Suprapubic skin (tissue), 4 donors: ENCODE data around the gene ARHGAP25. TPM values are rescaled to one million over a fixed set of nuclear protein-coding genes. Genes with fewer than 3 reads are reported as not detected.

Source experiments
- DNase-seq, 2 donors: peaks; one replicate each; pipeline ENCODE4 v3.0.0-alpha.2; 2019; ENCODE audit warnings: low spot score in 2 of 2
- H3K27ac ChIP-seq: fragments of 200-600 bp; sonication (generic); one replicate; pipeline ENCODE4 v1.5.1; 2019
- H3K27me3 ChIP-seq: fragments of 200-600 bp; sonication (generic); one replicate; pipeline ENCODE4 v1.5.1; 2019
- H3K36me3 ChIP-seq: fragments of 200-600 bp; sonication (generic); one replicate; pipeline ENCODE4 v1.5.1; 2019
- H3K4me1 ChIP-seq: fragments of 200-600 bp; sonication (generic); one replicate; pipeline ENCODE4 v1.5.1; 2019
- H3K4me3 ChIP-seq: fragments of 200-600 bp; sonication (generic); one replicate; pipeline ENCODE4 v1.5.1; 2019; ENCODE audit warnings: mild to moderate bottlenecking
- H3K9me3 ChIP-seq: fragments of 200-600 bp; sonication (generic); one replicate; pipeline ENCODE4 v1.5.1; 2019
- EP300 ChIP-seq: sonication (generic); formaldehyde crosslinking; IDR thresholded peaks from one replicate; pipeline ENCODE4 v1.6.1; 2017; ENCODE audit warnings: antibody characterized with exemption
- POLR2A ChIP-seq, 2 donors: fragments of 450-650 bp; IDR thresholded peaks; one replicate each; pipeline ENCODE4 v1.6.1; 2017; ENCODE audit warnings: antibody characterized with exemption in 2 of 2, mild to moderate bottlenecking in 2 of 2, moderate library complexity in 2 of 2
- POLR2AphosphoS5 ChIP-seq, 3 donors: sonication (generic); formaldehyde crosslinking; IDR thresholded peaks; one replicate each; pipeline ENCODE4 v1.6.1; 2017; ENCODE audit warnings: antibody characterized with exemption in 3 of 3
- WGBS: methylation state at CpG from one replicate; pipeline ENCODE4 v1.1.5; 2018; 5-methylcytosine and 5-hydroxymethylcytosine counted together
- total RNA-seq, 4 donors: library from RNA; depleted of rRNA; stranded (reverse); fragments of >200 nt; gene quantifications; one replicate each; pipeline ENCODE4 v1.1.0, GENCODE V29; 2016
- TF ChIP-seq, protein P1 (sequence below), 2 donors: fragments of 200-600 bp in 1 of 2; fragments of 450-650 bp in 1 of 2; sonication (generic) in 1 of 2; IDR thresholded peaks; one replicate each; pipeline ENCODE4 v1.5.1; 2016 to 2019; ENCODE audit warnings: antibody characterized with exemption in 2 of 2, mild to moderate bottlenecking in 1 of 2, moderate library complexity in 1 of 2

Gene ARHGAP25
- total RNA-seq, 4 donors from 2014 or later, result 2.0 to 10.9 (median 6.1) TPM

DNA sequence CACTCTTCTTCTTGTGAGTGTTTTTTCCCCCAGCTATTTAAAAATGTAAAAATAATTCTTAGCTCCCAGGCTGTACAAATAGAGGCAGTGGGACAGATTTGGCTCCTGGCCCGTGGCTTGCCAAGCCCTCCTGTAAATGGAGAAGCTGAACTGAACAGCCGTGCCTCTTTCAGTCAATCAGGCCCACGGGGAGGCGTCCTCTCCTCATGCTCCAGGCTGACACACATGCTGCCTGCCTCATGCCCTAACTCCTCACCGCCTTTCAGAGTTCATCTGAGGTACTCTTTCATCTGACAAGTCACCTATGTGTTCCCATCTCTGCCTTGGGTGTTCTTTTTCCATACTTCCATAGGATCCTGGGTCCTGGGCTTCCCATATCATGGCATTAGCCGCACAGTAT, 77.6 kb downstream of the ARHGAP25 start:
- Histone ChIP-seq H3K36me3 (no peaks in the 10 kb centered on the region), H3K27me3 (no peaks in the 10 kb centered on the region), H3K4me1 (peaks cover 48% of the 10 kb centered on the region), H3K4me3 (no peak overlapping the region), H3K27ac (no peak overlapping the region), H3K9me3 (no peaks in the 10 kb centered on the region)
- WGBS, result 49% methylated on average over 6 of the region's 6 CpGs
- TF ChIP-seq POLR2A (IDR thresholded peaks at IDR 0.05) (no peak), POLR2AphosphoS5 (IDR thresholded peaks at IDR 0.05) (no peak), EP300 (no peak)
- TF ChIP-seq, protein P1, sequence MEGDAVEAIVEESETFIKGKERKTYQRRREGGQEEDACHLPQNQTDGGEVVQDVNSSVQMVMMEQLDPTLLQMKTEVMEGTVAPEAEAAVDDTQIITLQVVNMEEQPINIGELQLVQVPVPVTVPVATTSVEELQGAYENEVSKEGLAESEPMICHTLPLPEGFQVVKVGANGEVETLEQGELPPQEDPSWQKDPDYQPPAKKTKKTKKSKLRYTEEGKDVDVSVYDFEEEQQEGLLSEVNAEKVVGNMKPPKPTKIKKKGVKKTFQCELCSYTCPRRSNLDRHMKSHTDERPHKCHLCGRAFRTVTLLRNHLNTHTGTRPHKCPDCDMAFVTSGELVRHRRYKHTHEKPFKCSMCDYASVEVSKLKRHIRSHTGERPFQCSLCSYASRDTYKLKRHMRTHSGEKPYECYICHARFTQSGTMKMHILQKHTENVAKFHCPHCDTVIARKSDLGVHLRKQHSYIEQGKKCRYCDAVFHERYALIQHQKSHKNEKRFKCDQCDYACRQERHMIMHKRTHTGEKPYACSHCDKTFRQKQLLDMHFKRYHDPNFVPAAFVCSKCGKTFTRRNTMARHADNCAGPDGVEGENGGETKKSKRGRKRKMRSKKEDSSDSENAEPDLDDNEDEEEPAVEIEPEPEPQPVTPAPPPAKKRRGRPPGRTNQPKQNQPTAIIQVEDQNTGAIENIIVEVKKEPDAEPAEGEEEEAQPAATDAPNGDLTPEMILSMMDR (IDR thresholded peaks at IDR 0.05), result no peak
- no peak for DNase-seq

DNA sequence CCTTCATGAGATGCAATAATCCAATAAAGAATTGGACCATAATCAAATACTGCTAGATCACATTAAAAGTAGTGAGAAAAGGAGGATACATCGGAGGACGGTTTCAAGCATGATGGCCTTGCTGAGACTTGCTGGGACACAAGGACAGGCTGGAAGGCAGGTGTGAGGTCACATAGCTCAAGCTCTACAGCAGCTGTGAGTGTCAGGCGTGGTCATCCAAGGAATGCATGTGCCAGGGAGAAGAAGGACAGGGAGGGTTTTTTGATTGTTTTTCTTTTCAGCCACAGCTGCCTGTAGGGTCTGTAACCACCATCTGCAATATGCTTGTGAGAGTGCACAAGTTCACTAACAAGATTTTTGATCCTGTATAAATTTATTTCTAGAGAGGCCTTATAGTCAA, 79.0 kb downstream of the ARHGAP25 start:
- Histone ChIP-seq H3K36me3 (no peaks in the 10 kb centered on the region), H3K9me3 (no peaks in the 10 kb centered on the region), H3K4me3 (no peak overlapping the region), H3K27me3 (no peaks in the 10 kb centered on the region), H3K27ac (no peak overlapping the region), H3K4me1 (peaks cover 34% of the 10 kb centered on the region)
- TF ChIP-seq POLR2AphosphoS5 (IDR thresholded peaks at IDR 0.05) (no peak), EP300 (no peak)
- no peak for DNase-seq
- 90% methylated on average over 3 of the region's 3 CpGs for WGBS

DNA sequence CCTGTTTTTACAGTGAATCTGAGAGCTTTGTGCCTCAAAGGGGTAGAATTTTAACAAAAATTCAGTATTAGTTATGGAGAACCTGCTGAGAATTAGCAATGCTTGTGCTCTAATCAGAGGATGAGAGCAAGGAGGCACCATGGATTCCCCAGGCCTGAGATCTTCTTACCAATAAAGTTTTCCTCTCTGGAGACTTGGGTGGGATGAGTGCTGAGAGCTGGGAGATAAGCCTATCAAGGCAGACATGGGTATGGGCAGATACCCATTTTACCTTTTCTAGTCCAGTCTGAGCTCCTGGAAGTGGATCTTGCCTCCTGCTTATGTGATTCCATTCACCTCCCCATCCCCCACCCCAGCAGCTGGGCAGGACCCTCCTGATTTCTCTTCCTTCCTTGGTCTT, 82.7 kb downstream of the ARHGAP25 start:
- peaks cover 5% of the 10 kb centered on the region for H3K36me3 ChIP-seq
- no peaks in the 10 kb centered on the region for H3K27me3 ChIP-seq
- H3K4me3 ChIP-seq, result no peak overlapping the region
- no peak overlapping the region for H3K27ac ChIP-seq
- DNase-seq, result no peak
- TF ChIP-seq POLR2A (IDR thresholded peaks at IDR 0.05), result no peak
- no peak for TF ChIP-seq POLR2AphosphoS5 (IDR thresholded peaks at IDR 0.05)
- no peak for TF ChIP-seq EP300
- TF ChIP-seq, protein P1 (IDR thresholded peaks at IDR 0.05), result no peak
- no peaks in the 10 kb centered on the region for H3K9me3 ChIP-seq
- H3K4me1 ChIP-seq, result peaks cover 2% of the 10 kb centered on the region

DNA sequence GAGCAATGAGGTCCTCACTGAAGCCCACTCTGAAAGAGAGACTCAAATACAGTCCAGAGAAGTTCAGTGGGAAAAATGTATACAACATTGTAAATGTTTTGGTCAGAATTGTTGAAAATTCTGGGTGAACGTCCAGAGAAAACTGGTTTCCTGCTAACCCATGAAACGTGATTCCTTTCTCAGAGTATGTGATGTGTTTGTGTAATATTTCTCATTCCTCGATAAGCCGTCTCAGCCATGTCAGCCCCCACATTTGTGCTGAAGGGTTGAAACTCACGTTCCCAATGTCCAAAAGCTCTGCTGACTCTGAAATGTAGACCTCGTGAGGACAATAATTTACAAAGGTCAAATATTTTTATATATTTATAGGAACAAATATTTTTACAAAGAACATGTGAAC, 84.9 kb downstream of the ARHGAP25 start:
- Histone ChIP-seq H3K27ac (no peak overlapping the region), H3K4me3 (no peak overlapping the region), H3K9me3 (no peaks in the 10 kb centered on the region), H3K36me3 (peaks cover 18% of the 10 kb centered on the region), H3K27me3 (no peaks in the 10 kb centered on the region), H3K4me1 (no peaks in the 10 kb centered on the region)
- WGBS, result 84% methylated on average over 6 of the region's 6 CpGs
- DNase-seq, result no peak
- TF ChIP-seq POLR2A (IDR thresholded peaks at IDR 0.05), result no peak
- no peak for TF ChIP-seq EP300
- TF ChIP-seq, protein P1 (IDR thresholded peaks at IDR 0.05), result no peak

DNA sequence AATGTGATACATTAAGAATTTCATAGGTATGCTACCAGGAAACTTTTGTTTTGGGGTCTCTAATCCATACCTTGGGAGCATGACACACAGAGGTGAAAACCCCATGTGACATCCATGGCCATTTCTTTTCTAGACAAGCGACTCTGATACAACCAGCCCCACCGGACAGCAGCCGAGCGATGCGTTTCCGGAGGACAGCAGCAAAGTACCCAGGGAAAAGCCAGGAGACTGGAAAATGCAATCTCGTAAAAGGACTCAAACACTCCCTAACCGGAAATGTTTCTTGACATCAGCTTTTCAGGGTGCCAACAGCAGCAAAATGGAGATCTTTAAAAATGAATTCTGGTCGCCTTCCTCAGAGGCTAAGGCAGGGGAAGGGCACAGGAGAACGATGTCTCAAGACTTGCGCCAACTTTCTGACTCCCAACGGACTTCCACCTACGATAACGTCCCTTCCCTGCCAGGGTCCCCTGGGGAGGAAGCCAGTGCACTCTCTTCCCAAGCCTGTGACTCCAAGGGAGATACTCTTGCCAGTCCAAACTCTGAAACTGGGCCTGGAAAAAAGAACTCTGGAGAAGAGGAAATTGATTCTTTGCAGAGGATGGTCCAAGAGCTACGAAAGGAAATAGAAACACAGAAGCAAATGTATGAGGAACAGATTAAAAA, 87.7 kb downstream of the ARHGAP25 start:
- Histone ChIP-seq H3K9me3 (no peaks in the 10 kb centered on the region), H3K4me1 (no peaks in the 10 kb centered on the region), H3K36me3 (peaks cover 18% of the 10 kb centered on the region), H3K27ac (no peak overlapping the region), H3K4me3 (no peak overlapping the region), H3K27me3 (no peaks in the 10 kb centered on the region)
- WGBS, result 94% methylated on average over 15 of the region's 15 CpGs
- TF ChIP-seq EP300, result no peak
- TF ChIP-seq, protein P1 (IDR thresholded peaks at IDR 0.05), result no peak
- no peak for TF ChIP-seq POLR2AphosphoS5 (IDR thresholded peaks at IDR 0.05)
- no peak for TF ChIP-seq POLR2A (IDR thresholded peaks at IDR 0.05)
- DNase-seq, result no peak

DNA sequence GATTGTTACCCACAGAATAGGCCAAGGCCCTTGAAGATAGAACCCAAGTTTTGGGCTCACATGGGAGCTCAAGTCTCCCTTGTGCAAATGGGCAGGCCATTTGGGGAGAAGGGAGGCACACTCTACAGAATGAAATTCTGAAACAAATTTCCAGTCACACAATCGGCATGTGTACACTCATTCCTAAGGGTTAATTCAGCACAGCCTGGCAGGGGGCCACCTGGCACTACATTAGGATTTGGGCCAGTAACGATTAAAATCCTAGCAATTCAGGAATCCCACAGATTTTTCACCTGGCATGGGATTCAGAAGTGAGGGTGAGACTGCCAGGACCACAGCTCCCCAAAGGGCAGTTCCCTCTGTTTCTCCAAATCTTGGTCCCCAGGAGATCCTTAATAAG, 90.2 kb downstream of the ARHGAP25 start:
- no peak overlapping the region for H3K27ac ChIP-seq
- H3K4me1 ChIP-seq, result peaks cover 18% of the 10 kb centered on the region
- no peak for DNase-seq
- H3K4me3 ChIP-seq, result no peak overlapping the region
- peaks cover 13% of the 10 kb centered on the region for H3K36me3 ChIP-seq
- TF ChIP-seq POLR2AphosphoS5 (IDR thresholded peaks at IDR 0.05) (no peak), POLR2A (IDR thresholded peaks at IDR 0.05) (no peak), EP300 (no peak)
- TF ChIP-seq, protein P1 (IDR thresholded peaks at IDR 0.05), result no peak
- WGBS, result 36% methylated on average over 2 of the region's 2 CpGs
- no peaks in the 10 kb centered on the region for H3K27me3 ChIP-seq
- no peaks in the 10 kb centered on the region for H3K9me3 ChIP-seq
